Measurements from ENCODE around the gene JARID2.
A peak's percentile ranks its signal among the peaks of the same experiment; 100 is the strongest.

JARID2 gene

GRCh38 chr6:15246217-15246665, 372 bp downstream of the JARID2 start:
- Histone ChIP-seq H3K27ac (peak overlapping the region; percentile 57 to 99 (median 94)), H3K4me3 (peak overlapping the region; percentile 64 to 88 (median 77))

DNA sequence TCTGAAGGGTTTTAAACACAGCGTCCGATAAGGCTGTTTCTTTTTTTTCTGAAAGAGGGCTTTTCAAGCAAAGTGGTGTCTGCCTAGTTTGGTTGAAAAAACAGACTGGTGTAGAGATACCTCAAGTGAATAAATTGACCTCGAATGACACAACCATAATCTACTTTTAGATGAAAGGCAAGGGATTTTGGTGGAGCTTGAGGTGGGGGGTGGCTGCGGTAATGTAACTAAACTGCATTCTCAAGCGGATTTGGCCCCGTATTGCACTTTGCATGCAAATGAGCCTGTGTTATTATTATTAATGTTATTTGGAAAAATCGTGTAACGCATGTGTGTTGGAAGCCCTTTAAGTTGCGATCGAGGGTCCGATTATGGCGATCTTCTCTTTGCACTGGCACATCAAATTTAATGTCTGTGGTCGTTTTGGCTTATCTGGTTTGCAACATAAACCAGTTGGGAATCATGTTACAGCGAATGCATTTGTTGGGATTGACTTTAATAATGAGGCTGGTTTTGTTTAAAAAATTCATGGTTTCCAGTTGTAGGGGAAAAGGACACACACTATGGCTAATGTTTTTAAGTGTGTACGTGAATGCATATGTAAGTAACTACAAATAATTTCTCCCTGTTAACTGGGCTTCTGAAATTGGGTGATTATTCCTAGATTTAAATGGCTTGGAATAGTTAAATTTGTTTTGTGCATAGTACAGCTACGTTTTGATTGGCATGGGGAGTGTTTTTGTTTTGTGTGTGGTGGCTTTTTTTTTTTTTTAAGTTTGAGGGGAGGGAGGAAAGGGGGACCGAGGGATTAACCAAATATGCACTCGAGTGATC, 1.0 kb downstream of the JARID2 start:
- peak overlapping the region in 19 of 21 experiments; percentile 85 to 99 (median 94) for H3K27ac ChIP-seq

DNA sequence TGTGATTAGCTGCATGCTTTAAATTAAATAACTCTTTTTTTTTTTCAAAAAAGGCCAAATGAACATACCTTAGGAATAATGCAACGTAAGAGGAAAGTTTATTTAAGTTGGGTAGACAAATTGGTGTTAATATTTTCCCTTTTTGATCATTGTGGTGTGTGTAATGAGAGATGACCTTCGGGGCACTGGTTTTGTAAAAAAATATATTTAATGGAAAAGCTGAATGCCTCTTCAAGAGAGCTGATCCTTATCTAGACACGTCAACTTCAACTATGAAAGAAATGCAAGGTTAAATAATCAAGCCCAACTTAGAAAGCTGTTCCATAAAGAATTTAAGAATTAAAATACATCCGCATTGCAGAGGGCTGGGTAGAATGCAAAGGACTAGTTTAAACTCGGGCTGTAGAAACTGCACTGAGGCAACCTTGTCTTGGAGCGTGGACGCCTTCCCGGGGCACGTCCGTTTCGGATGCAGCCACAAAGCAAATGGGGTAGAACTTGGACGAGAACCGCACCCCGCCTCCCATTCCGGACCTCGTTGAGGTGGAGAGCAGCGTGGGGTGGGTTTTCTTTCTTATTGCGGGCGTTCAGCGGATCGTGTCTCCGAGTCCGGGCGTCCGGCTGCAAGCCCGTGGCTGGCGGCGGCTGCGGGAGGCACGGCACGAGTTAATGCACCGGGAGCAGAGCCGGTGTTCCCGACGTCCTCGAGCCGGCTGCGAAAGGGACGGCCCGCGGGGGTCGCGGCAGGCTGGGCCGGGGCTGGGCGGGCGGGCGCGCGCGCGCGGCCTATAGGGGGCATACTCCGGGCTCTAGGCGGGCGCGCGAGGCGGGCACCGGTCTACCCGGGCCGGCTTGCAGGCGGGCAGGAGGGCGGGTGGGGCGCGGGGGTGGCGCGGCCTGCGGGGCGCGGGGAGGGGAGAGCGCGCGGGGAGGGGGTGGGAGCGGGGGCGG, 1.9 kb downstream of the JARID2 start:
- H3K27ac ChIP-seq, result peak overlapping the region; percentile 69 to 99 (median 91)

More for the DNA sequence above, 1.0 kb downstream of the JARID2 start:
- H3K4me3 ChIP-seq, result peak overlapping the region; percentile 64 to 88 (median 77)

DNA sequence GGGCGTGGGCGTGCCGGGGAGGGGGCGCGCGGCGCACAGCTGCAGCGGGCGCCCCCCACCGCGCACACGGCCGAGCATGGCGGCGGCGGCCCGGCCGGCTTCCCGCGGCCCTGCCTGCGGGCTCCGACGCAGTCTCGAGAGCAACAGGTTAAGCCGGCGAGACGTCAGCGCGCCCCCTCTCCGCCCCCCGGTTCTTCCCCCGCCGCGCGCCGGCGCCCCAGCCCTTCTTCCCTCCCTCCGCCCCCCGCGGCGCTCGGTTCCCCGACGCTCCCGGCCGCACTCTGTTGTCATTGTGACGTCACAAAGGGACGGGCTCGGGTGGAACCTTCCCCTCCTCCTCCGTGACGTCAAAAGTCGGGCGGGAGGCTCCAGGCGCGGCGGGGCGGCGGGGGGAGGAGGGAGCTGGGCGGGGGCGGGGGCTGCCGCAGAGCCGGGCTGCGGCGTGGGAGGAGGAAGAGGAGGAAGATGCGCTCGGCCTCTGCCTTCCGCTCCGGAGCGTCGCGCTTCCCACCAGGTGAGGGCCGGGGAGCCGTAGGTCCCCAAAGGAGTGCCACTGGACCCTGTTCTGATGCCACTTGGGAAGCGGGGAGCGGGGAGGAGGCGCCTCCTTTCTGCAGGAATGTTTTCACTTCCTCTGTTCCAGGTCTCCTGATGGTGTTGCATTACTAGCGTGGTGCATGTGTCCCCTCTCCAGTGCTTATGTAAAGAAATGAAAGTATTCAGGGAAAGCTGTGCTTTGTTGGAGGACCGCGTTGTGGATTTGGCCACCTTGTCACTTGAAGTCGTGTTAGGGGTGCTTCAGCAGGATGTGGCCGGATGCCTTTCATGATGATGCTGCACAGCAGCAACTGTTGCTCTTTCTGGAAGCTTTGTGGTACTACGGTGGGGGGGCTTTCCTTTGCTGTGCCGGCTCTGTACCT, 2.8 kb downstream of the JARID2 start:
- Histone ChIP-seq H3K4me3 (peak overlapping the region; percentile 48 to 88 (median 65)), H3K27ac (peak overlapping the region; percentile 55 to 99 (median 86))

More for the DNA sequence above, 1.9 kb downstream of the JARID2 start:
- H3K4me3 ChIP-seq, result peak overlapping the region; percentile 64 to 88 (median 77)

DNA sequence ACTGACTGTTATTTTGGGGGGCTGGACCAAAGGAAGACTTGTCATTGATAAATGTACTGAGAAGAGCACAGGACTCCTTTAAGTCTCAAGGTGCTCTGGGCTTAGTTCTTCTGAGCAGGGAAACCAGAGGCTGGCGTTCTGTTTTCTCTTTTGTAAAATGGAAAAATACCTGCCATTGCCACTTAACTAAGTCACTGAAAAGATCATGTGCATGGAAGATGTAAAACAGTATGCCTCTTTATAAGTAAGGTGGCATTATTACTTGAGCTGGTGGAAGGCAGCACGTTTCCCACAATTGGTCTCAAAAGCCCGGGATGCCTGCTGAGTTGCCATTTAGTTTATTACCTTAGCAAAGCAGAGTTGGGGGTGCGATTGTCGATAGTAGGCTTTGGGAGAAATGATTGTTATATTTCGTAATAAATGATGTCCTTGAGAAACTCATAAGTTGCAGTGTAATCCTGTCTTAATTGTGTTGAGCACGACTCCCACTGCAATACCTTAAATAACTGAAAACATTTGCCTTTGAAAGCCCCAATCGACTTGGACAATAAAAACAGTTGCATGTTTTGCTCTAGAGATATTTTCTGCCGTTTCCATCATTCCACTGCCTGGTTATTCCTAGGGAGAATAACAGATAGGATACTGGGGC, 3.6 kb downstream of the JARID2 start:
- peak overlapping the region in 19 of 21 experiments; percentile 55 to 99 (median 86) for H3K27ac ChIP-seq

GRCh38 chr6:15250187-15251168, 4.6 kb downstream of the JARID2 start:
- peak overlapping the region in 10 of 21 experiments; percentile 4 to 95 (median 86) for H3K27ac ChIP-seq
- no peak overlapping the region for H3K4me3 ChIP-seq

More for the DNA sequence above, 3.6 kb downstream of the JARID2 start:
- H3K4me3 ChIP-seq, result peak overlapping the region; percentile 48 to 88 (median 65)

DNA sequence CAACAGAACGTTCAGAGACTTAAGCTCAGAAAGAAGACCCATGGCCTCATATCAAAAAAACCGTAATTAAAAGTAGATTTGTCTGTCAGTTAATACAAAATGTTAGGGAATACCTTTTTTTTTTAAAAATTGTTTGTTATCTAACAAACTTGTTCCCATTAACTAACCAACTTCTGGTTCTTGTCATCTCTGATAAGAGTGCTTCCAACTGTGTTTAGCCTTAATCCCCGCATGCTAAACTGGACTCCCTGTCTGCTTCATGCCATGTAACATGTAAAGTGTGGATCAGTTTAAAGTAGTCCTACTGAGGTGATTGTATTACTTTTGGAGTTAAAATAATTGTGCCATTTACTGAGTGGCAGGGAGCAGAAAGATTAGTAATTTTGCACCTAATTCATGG, 6.3 kb downstream of the JARID2 start:
- Histone ChIP-seq H3K4me3 (no peak overlapping the region), H3K27ac (peak overlapping the region in 2 of 21 experiments; percentile 14 to 60)

DNA sequence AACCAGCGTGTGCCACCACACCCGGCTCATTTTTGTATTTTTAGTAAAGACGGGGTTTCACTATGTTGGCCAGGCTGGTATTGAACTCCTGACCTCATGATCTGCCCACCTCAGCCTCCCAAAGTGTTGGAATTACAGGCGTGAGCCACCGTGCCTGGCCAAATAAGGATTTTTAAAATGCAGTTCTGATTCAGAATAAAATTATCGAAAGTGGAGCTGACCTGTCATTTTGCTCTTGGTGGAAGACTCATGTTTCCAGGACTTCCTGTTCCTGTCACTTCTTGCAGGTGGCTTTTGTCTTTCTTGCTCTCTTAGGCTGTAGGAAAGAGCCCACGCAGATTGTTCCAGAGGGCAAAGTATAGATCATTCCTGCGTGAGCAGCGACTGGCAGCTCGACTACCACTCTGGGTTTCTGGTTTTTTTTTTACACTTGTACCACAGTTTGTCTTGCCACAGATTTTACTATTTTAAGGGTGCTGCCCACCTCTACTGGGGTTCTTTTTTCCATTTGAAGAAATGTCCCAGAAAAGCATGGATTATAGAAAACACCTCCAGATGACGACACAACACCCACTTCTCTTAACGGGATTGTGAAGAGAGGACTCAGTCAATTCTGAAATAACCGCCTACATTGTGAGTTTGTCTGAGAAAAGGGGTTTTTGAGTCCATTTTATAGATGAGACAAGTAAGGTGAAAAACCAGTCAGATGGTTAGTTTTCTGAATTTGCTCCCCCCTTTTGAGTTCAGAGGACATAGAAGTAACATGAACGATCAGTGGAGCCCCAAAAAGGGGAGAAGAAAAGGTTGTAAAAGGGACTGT, 7.5 kb downstream of the JARID2 start:
- Histone ChIP-seq H3K27ac (peak overlapping the region in 1 of 21 experiments; percentile 14), H3K4me3 (no peak overlapping the region)

- H3K27ac ChIP-seq, result no peak overlapping the region
- no peak overlapping the region for H3K4me3 ChIP-seq
These were observed 8.5 kb downstream of the JARID2 start for GRCh38 chr6:15254070-15254975.

DNA sequence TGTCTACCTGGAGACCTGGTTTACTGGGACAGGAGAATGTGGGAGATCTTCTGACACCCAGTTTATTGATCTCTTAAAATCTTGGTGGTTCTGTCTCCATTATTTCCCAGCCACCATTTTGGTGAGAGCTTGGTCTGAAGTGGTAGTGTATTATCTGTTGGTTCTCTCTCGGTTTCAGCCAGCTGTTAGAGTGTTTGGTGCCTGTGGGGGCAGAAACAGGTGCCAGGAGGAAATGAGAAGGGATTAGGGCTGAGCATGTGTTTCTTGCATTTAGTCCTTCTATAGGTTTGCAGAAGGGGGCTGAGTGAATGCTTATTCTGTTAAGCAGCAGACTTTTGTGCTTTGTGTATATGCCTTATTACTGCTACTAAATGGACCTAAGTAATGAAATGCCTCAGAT, 9.6 kb downstream of the JARID2 start:
- Histone ChIP-seq H3K27ac (peak overlapping the region in 3 of 21 experiments; percentile 10 to 48 (median 20)), H3K4me3 (no peak overlapping the region)

- H3K27ac ChIP-seq, result peak overlapping the region in 2 of 21 experiments; percentile 10 to 48
These were observed 10.1 kb downstream of the JARID2 start for GRCh38 chr6:15255909-15256395.

GRCh38 chr6:15256538-15257271, 10.8 kb downstream of the JARID2 start:
- Histone ChIP-seq H3K4me3 (no peak overlapping the region), H3K27ac (peak overlapping the region in 2 of 21 experiments; percentile 7 to 48)

More at GRCh38 chr6:15255909-15256395, 10.1 kb downstream of the JARID2 start:
- H3K4me3 ChIP-seq, result no peak overlapping the region

DNA sequence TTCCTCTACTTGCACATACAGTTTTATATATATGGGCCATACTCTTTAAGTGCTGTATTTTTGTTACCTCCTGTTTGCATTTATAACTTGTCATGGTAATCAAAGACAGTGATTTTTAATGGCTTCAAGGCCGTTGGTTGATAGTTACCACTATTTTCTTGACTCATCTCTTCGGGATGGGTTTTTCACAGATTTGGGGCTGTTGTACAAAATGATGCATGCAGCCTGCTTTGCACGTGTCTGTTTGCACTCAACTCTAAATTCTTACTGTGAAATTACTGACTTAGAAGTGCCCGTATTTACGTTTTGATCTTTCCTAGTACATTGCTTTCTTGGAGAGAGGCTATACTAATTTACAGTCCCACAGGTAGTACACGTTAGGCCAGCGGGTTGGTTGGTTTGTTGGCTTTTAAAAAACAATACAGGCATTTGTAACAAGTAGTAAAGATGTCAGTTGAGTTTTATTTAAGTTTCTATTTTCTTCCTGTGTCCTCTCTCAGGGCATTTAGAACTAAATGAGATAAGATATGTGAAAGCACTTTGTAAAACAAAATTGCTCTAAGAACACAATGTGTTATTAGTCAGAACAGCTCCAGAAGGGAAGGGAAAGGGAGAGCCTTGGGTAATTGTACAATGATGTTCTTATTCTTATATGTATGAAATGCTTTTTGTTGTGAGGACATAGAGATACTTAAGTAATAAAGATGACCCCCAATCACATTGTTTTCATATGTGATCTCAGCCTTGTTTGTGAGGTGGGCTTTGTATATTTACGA, 11.7 kb downstream of the JARID2 start:
- Histone ChIP-seq H3K27ac (no peak overlapping the region), H3K4me3 (no peak overlapping the region)

GRCh38 chr6:15259766-15260098, 13.9 kb downstream of the JARID2 start:
- no peak overlapping the region for H3K27ac ChIP-seq
- H3K4me3 ChIP-seq, result no peak overlapping the region

All from skin epidermis (tissue), 12 donors.